Thoracic aorta (tissue), 2 donors: ENCODE data around the gene TBL1X. TPM values are rescaled to one million over a fixed set of nuclear protein-coding genes. Genes with fewer than 3 reads are reported as not detected.

Experiments
- ATAC-seq: fragments of 150-250 bp; one replicate; pipeline ENCODE4 v1.8.0; 2017; ENCODE audit warnings: low read depth; ENCODE audit not compliant: insufficient number of reproducible peaks, low FRiP score
- DNase-seq: peaks from one replicate; pipeline ENCODE4 v3.0.0-alpha.2; 2020; ENCODE audit warnings: low spot score
- H3K27ac ChIP-seq, 2 donors: fragments of 200-600 bp; sonication (generic); 1 replicate in 1 of 2; 2 replicates in 1 of 2; pipeline ENCODE4 v1.5.1; 2016; ENCODE audit warnings: mild to moderate bottlenecking in 2 of 2, moderate library complexity in 2 of 2
- H3K27me3 ChIP-seq: fragments of 200-600 bp; sonication (generic); replicated peaks from 2 replicates; pipeline ENCODE4 v1.6.0; 2016; ENCODE audit warnings: mild to moderate bottlenecking; ENCODE audit not compliant: insufficient read depth
- H3K36me3 ChIP-seq: fragments of 200-600 bp; sonication (generic); one replicate; pipeline ENCODE4 v1.5.1; 2016
- H3K4me1 ChIP-seq, 2 donors: fragments of 200-600 bp; sonication (generic); 1 replicate in 1 of 2; 2 replicates in 1 of 2; pipeline versions ENCODE4 v1.5.1 to v1.6.0; 2016; ENCODE audit warnings: low read depth in 2 of 2, mild to moderate bottlenecking in 1 of 2; ENCODE audit not compliant: control insufficient read depth in 1 of 2
- H3K4me3 ChIP-seq: fragments of 200-600 bp; sonication (generic); 2 replicates; pipeline ENCODE4 v1.5.1; 2016; ENCODE audit warnings: mild to moderate bottlenecking
- H3K9me3 ChIP-seq: fragments of 200-600 bp; sonication (generic); 2 replicates; pipeline ENCODE4 v1.5.1; 2016
- CTCF ChIP-seq: fragments of 200-600 bp; sonication (generic); IDR thresholded peaks from one replicate; pipeline ENCODE4 v1.5.1; 2019; ENCODE audit warnings: antibody characterized with exemption
- total RNA-seq, 2 donors: library from RNA; depleted of rRNA; stranded (reverse); fragments of >200 nt; gene quantifications; one replicate each; pipeline versions ENCODE4 v1.1.0 to v1.2.3, GENCODE V29; 2016

TBL1X gene
- total RNA-seq, 2 donors from 2014 or later: 37.9 to 39.7 TPM

GRCh38 chrX:9611436-9612145 is 146.7 kb downstream of the TBL1X start:
- TF ChIP-seq CTCF: no peak

GRCh38 chrX:9612146-9612505 is 147.3 kb downstream of the TBL1X start:
- TF ChIP-seq CTCF: no peak
- no peak for ATAC-seq

More at GRCh38 chrX:9611436-9612145, 146.7 kb downstream of the TBL1X start:
- ATAC-seq (no peak), DNase-seq (no peak)
- H3K9me3 ChIP-seq: no peaks in the 10 kb centered on the region
- H3K4me3 ChIP-seq: no peak overlapping the region
- no peak overlapping the region for H3K27ac ChIP-seq
- H3K27me3 ChIP-seq: no peaks in the 10 kb centered on the region
- no peaks in the 10 kb centered on the region for H3K36me3 ChIP-seq
- H3K4me1 ChIP-seq: peaks cover 0 to 15% of the 10 kb centered on the region in 2 donors

GRCh38 chrX:9614016-9614415 is 149.2 kb downstream of the TBL1X start:
- Histone ChIP-seq H3K27ac (no peak overlapping the region), H3K27me3 (no peaks in the 10 kb centered on the region), H3K4me3 (no peak overlapping the region), H3K9me3 (no peaks in the 10 kb centered on the region), H3K4me1 (peaks cover 0 to 8% of the 10 kb centered on the region in 2 donors), H3K36me3 (no peaks in the 10 kb centered on the region)
- no peak for TF ChIP-seq CTCF
- ATAC-seq: no peak
- DNase-seq: no peak

More at GRCh38 chrX:9612146-9612505, 147.3 kb downstream of the TBL1X start:
- Histone ChIP-seq H3K4me1 (peaks cover 0 to 13% of the 10 kb centered on the region in 2 donors), H3K36me3 (no peaks in the 10 kb centered on the region), H3K4me3 (no peak overlapping the region), H3K9me3 (no peaks in the 10 kb centered on the region), H3K27ac (no peak overlapping the region), H3K27me3 (no peaks in the 10 kb centered on the region)
- DNase-seq: no peak

GRCh38 chrX:9619133-9619532 is 154.3 kb downstream of the TBL1X start:
- no peak for TF ChIP-seq CTCF
- H3K27me3 ChIP-seq: no peaks in the 10 kb centered on the region
- H3K36me3 ChIP-seq: no peaks in the 10 kb centered on the region
- DNase-seq: no peak
- no peak for ATAC-seq
- H3K4me3 ChIP-seq: no peak overlapping the region
- H3K4me1 ChIP-seq: peaks cover 0 to 8% of the 10 kb centered on the region in 2 donors
- no peak overlapping the region for H3K27ac ChIP-seq
- no peaks in the 10 kb centered on the region for H3K9me3 ChIP-seq

GRCh38 chrX:9619581-9619980 is 154.7 kb downstream of the TBL1X start:
- H3K27ac ChIP-seq: no peak overlapping the region
- ATAC-seq (no peak), DNase-seq (no peak)
- H3K4me1 ChIP-seq: peaks cover 0 to 12% of the 10 kb centered on the region in 2 donors
- no peaks in the 10 kb centered on the region for H3K9me3 ChIP-seq
- no peaks in the 10 kb centered on the region for H3K27me3 ChIP-seq
- no peaks in the 10 kb centered on the region for H3K36me3 ChIP-seq
- TF ChIP-seq CTCF: no peak
- H3K4me3 ChIP-seq: no peak overlapping the region
